ENCODE data around the gene MS4A14.
"Not testable (repeated sequence)": the region's sequence is repeated elsewhere in the genome, so short reads cannot be mapped to it uniquely, and the experiment has no call there.

The MS4A14 gene

GRCh38 chr11:60363542-60364470 lies 32.5 kb upstream of the MS4A14 start:
- DNase-seq (ENCODE audit: low read depth in 2 of 2), result peak; percentile 59 to 66
- no peak overlapping the region for H3K4me3 ChIP-seq (replicated peaks in 1 of 2; ENCODE audit: low read depth in 2 of 2, low read length in 2 of 2)
- TF ChIP-seq, protein P1, sequence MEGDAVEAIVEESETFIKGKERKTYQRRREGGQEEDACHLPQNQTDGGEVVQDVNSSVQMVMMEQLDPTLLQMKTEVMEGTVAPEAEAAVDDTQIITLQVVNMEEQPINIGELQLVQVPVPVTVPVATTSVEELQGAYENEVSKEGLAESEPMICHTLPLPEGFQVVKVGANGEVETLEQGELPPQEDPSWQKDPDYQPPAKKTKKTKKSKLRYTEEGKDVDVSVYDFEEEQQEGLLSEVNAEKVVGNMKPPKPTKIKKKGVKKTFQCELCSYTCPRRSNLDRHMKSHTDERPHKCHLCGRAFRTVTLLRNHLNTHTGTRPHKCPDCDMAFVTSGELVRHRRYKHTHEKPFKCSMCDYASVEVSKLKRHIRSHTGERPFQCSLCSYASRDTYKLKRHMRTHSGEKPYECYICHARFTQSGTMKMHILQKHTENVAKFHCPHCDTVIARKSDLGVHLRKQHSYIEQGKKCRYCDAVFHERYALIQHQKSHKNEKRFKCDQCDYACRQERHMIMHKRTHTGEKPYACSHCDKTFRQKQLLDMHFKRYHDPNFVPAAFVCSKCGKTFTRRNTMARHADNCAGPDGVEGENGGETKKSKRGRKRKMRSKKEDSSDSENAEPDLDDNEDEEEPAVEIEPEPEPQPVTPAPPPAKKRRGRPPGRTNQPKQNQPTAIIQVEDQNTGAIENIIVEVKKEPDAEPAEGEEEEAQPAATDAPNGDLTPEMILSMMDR (IDR thresholded peaks at IDR 0.05; ENCODE audit: low read depth, low read length), result peak; percentile 61

DNA sequence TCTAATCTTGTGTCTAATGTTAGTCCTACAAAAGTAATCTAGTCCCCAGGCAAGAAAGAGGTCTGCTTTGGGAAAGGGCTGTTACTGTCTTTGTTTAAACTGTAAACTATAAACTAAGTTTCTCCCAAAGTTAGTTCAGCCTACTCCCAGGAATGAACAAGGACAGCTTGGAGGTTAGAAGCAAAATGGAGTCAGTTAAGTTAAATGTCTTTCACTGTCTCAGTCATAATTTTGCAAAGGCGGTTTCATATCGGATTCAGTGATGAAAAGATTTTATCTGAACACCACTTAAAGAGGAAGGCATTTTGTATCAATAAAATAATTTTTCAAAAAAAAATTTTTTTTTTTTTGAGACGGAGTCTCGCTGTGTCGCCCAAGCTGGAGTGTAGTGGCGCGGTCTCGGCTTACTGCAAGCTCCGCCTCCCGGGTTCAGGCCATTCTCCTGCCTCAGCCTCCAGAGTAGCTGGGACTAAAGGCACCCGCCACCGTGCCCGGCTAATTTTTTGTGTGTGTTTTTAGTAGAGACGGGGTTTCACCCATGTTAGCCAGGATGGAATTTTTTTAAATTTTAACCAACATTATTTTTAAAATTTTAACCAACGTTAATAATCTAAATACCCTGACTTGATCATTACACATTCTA lies 29.9 kb upstream of the MS4A14 start:
- DNase-seq (ENCODE audit: low read depth in 2 of 2); H3K4me3 ChIP-seq (replicated peaks in 1 of 2; ENCODE audit: low read depth in 2 of 2, low read length in 2 of 2): not testable (repeated sequence)

- TF ChIP-seq, protein P1 (IDR thresholded peaks at IDR 0.05; ENCODE audit: low read depth, low read length), result no peak
- peak in 1 of 2 donors; percentile 10 for DNase-seq (ENCODE audit: low read depth in 2 of 2)
- no peak overlapping the region for H3K4me3 ChIP-seq (replicated peaks in 1 of 2; ENCODE audit: low read depth in 2 of 2, low read length in 2 of 2)
Measured at GRCh38 chr11:60367009-60367408, 29.2 kb upstream of the MS4A14 start.

DNA sequence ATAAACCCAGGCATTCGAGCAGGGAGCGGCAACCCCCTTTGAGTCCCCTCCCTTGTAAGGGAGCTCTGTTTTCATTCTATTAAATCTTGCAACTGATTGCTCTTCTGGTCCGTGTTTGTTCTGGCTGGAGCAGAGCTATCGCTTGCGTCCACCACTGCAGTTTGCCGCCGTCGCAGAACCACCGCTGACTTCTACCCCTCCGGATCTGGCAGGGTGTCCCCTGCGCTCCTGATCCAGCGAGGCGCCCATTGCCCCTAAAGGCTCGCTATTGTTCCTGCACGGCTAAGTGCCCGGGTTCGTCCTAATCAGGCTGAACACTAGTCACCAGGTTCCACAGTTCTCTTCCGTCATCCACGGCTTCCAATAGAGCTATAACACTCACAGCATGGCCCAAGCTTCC lies 28.4 kb upstream of the MS4A14 start:
- no peak overlapping the region for H3K4me3 ChIP-seq (replicated peaks in 1 of 2; ENCODE audit: low read depth in 2 of 2, low read length in 2 of 2)
- TF ChIP-seq, protein P1 (IDR thresholded peaks at IDR 0.05; ENCODE audit: low read depth, low read length), result no peak
- no peak for DNase-seq (ENCODE audit: low read depth in 2 of 2)

- peak in 1 of 2 donors; percentile 2 for DNase-seq (ENCODE audit: low read depth in 2 of 2)
- H3K4me3 ChIP-seq (replicated peaks in 1 of 2; ENCODE audit: low read depth in 2 of 2, low read length in 2 of 2), result no peak overlapping the region
- TF ChIP-seq, protein P1 (IDR thresholded peaks at IDR 0.05; ENCODE audit: low read depth, low read length), result no peak
Measured at GRCh38 chr11:60370252-60370810, 25.9 kb upstream of the MS4A14 start.

- DNase-seq (ENCODE audit: low read depth in 2 of 2), result peak in 1 of 2 donors; percentile 47
- TF ChIP-seq, protein P1 (IDR thresholded peaks at IDR 0.05; ENCODE audit: low read depth, low read length), result no peak
- H3K4me3 ChIP-seq (replicated peaks in 1 of 2; ENCODE audit: low read depth in 2 of 2, low read length in 2 of 2), result no peak overlapping the region
Measured at GRCh38 chr11:60370811-60371298, 25.4 kb upstream of the MS4A14 start.

GRCh38 chr11:60371386-60371785 lies 24.9 kb upstream of the MS4A14 start:
- no peak overlapping the region for H3K4me3 ChIP-seq (replicated peaks in 1 of 2; ENCODE audit: low read depth in 2 of 2, low read length in 2 of 2)
- no peak for DNase-seq (ENCODE audit: low read depth in 2 of 2)
- TF ChIP-seq, protein P1 (IDR thresholded peaks at IDR 0.05; ENCODE audit: low read depth, low read length), result no peak
